PC-9 (cell line): ENCODE data around the gene ACY1. TPM values are rescaled to one million over a fixed set of nuclear protein-coding genes. Genes with fewer than 3 reads are reported as not detected.

Experiments
- BruUV-seq: library from RNA; stranded (reverse); fragments of 400-500 nt; replicated peaks from 2 replicates; lab custom pipeline; 2021; lab: Mats Ljungman, UMichigan
- CTCF ChIA-PET: fragments of 300-600 bp; sonication (Branson Sonifier 250); formaldehyde crosslinking; loops from one replicate; lab custom pipeline; 2022; ENCODE audit warnings: antibody characterized with exemption; lab: Charles Lee
- POLR2A ChIA-PET: fragments of 300-600 bp; sonication (Branson Sonifier 250); formaldehyde crosslinking; loops from one replicate; lab custom pipeline; 2022; ENCODE audit warnings: antibody characterized with exemption; ENCODE audit not compliant: unreplicated experiment; lab: Charles Lee
- DNase-seq, 2 experiments: peaks; one replicate each; pipeline versions ENCODE4 v3.0.0 to v3.0.0-alpha.2; 2015 to 2022; ENCODE audit warnings: mixed read lengths in 1 of 2
- H2AFZ ChIP-seq: fragments of 200-600 bp; sonication (generic); 2 replicates; pipeline ENCODE4 v1.8.1; 2017; ENCODE audit warnings: antibody characterized with exemption
- H3F3A ChIP-seq: fragments of 200-600 bp; sonication (generic); 2 replicates; pipeline ENCODE4 v1.8.1; 2017; ENCODE audit warnings: antibody characterized with exemption, mild to moderate bottlenecking, low read depth; ENCODE audit not compliant: insufficient read depth
- H3K27ac ChIP-seq: fragments of 200-600 bp; sonication (generic); 2 replicates; pipeline ENCODE4 v1.6.1; 2016; ENCODE audit warnings: mixed run types
- H3K27me3 ChIP-seq: fragments of 200-600 bp; sonication (generic); 2 replicates; pipeline ENCODE4 v1.6.1; 2016; ENCODE audit warnings: low read depth, mixed run types; ENCODE audit not compliant: insufficient read depth
- H3K36me3 ChIP-seq: fragments of 200-600 bp; sonication (generic); 2 replicates; pipeline ENCODE4 v1.6.1; 2016; ENCODE audit warnings: low read depth, mixed run types
- H3K4me1 ChIP-seq: fragments of 200-600 bp; sonication (generic); replicated peaks from 2 replicates; pipeline ENCODE4 v1.6.1; 2016; ENCODE audit warnings: mixed run types; ENCODE audit not compliant: insufficient read depth
- H3K4me2 ChIP-seq: fragments of 200-600 bp; sonication (generic); 2 replicates; pipeline ENCODE4 v1.6.1; 2017; ENCODE audit warnings: mixed run types
- H3K4me3 ChIP-seq: fragments of 200-600 bp; sonication (generic); 2 replicates; pipeline ENCODE4 v1.6.1; 2016; ENCODE audit warnings: mixed run types
- H3K79me2 ChIP-seq: fragments of 200-600 bp; sonication (generic); 2 replicates; pipeline ENCODE4 v1.6.1; 2017; ENCODE audit warnings: low read depth, mixed run types
- H3K9me2 ChIP-seq: fragments of 200-600 bp; sonication (generic); 2 replicates; pipeline ENCODE4 v1.8.1; 2017; ENCODE audit warnings: mild to moderate bottlenecking; ENCODE audit not compliant: insufficient read depth
- H3K9me3 ChIP-seq: fragments of 200-600 bp; sonication (generic); 2 replicates; pipeline ENCODE4 v1.8.1; 2016; ENCODE audit warnings: low read depth; ENCODE audit not compliant: insufficient read depth
- H4K20me1 ChIP-seq: fragments of 200-600 bp; sonication (generic); 2 replicates; pipeline ENCODE4 v1.8.1; 2017; ENCODE audit not compliant: insufficient read depth
- CTCF ChIP-seq: fragments of 200-600 bp; sonication (generic); conservative IDR thresholded peaks from 2 replicates; pipeline ENCODE4 v1.6.1; 2017; ENCODE audit warnings: mixed run types, antibody characterized with exemption, mild to moderate bottlenecking, moderate library complexity
- EZH2 ChIP-seq: fragments of 200-600 bp; sonication (generic); IDR thresholded peaks from 2 replicates; pipeline ENCODE4 v1.8.0; 2017; ENCODE audit warnings: antibody characterized with exemption, low read depth
- intact Hi-C: fragments of 100-400 bp; cut with micrococcal nuclease; formaldehyde crosslinking; loops from one replicate; pipeline ENCODE4 v1.10.0; 2022; ENCODE audit not compliant: unreplicated experiment
- total RNA-seq: library from RNA; stranded (reverse); gene quantifications from 2 replicates; pipeline ENCODE4 v1.2.3, GENCODE V29; 2021

Gene ACY1
- total RNA-seq, 1 experiment from 2014 or later: 52.2 TPM

- no TSS peak for BruUV-seq
- H3K4me3 ChIP-seq: no peak overlapping the region
- no peaks in the 10 kb centered on the region for H3F3A ChIP-seq
- ChIA-PET CTCF (no interaction called here), POLR2A (no interaction called here)
- H3K4me2 ChIP-seq: no peak overlapping the region
- H3K27ac ChIP-seq: no peak overlapping the region
- no peak for DNase-seq
- TF ChIP-seq CTCF (no peak), EZH2 (no peak)
- H3K79me2 ChIP-seq: no peaks in the 10 kb centered on the region
- no peaks in the 10 kb centered on the region for H3K4me1 ChIP-seq
- H3K9me3 ChIP-seq: no peaks in the 10 kb centered on the region
- no peak overlapping the region for H2AFZ ChIP-seq
- intact Hi-C loops: no loop called here
- no peaks in the 10 kb centered on the region for H3K36me3 ChIP-seq
- no peaks in the 10 kb centered on the region for H3K27me3 ChIP-seq
- no peaks in the 10 kb centered on the region for H3K9me2 ChIP-seq
- no peaks in the 10 kb centered on the region for H4K20me1 ChIP-seq
These were observed 39.9 kb downstream of the ACY1 start for GRCh38 chr3:52023101-52023770.

GRCh38 chr3:52023860-52024764 lies 40.8 kb downstream of the ACY1 start:
- Histone ChIP-seq H2AFZ (no peak overlapping the region), H3K4me3 (no peak overlapping the region), H4K20me1 (no peaks in the 10 kb centered on the region), H3K27me3 (no peaks in the 10 kb centered on the region), H3K36me3 (no peaks in the 10 kb centered on the region), H3K9me2 (no peaks in the 10 kb centered on the region), H3K4me1 (no peaks in the 10 kb centered on the region), H3K4me2 (no peak overlapping the region), H3K9me3 (no peaks in the 10 kb centered on the region), H3F3A (no peaks in the 10 kb centered on the region), H3K27ac (no peak overlapping the region), H3K79me2 (no peaks in the 10 kb centered on the region)
- no peak for TF ChIP-seq CTCF
- no peak for TF ChIP-seq EZH2
- intact Hi-C loops: no loop called here
- CTCF ChIA-PET: no interaction called here
- BruUV-seq: no TSS peak
- POLR2A ChIA-PET: no interaction called here
- DNase-seq: no peak

GRCh38 chr3:52024765-52025452 lies 41.6 kb downstream of the ACY1 start:
- CTCF ChIA-PET: no interaction called here
- TF ChIP-seq CTCF (no peak), EZH2 (no peak)
- Histone ChIP-seq H3K4me2 (no peak overlapping the region), H3F3A (no peaks in the 10 kb centered on the region), H3K79me2 (no peaks in the 10 kb centered on the region), H4K20me1 (no peaks in the 10 kb centered on the region), H3K36me3 (no peaks in the 10 kb centered on the region), H3K4me1 (no peaks in the 10 kb centered on the region), H3K9me3 (no peaks in the 10 kb centered on the region), H3K27ac (no peak overlapping the region), H3K9me2 (no peaks in the 10 kb centered on the region), H2AFZ (no peak overlapping the region), H3K27me3 (no peaks in the 10 kb centered on the region), H3K4me3 (no peak overlapping the region)
- POLR2A ChIA-PET: no interaction called here
- BruUV-seq: no TSS peak
- intact Hi-C loops: no loop called here
- no peak for DNase-seq
